ENCODE data around the gene MYORG.
"Not testable (repeated sequence)": the region's sequence is repeated elsewhere in the genome, so short reads cannot be mapped to it uniquely, and the experiment has no call there.

The MYORG gene

GRCh38 chr9:34367751-34368410, 8.8 kb downstream of the MYORG start:
- DNase-seq, result not testable (repeated sequence)

- no peak for DNase-seq
These were observed 10.3 kb downstream of the MYORG start for GRCh38 chr9:34366365-34366764.

- DNase-seq, result no peak
These were observed 11.4 kb downstream of the MYORG start for GRCh38 chr9:34365282-34365681.

- DNase-seq, result peak; percentile 52
These were observed 12.9 kb downstream of the MYORG start for GRCh38 chr9:34363619-34364351.

- no peak for DNase-seq
These were observed 14.0 kb downstream of the MYORG start for GRCh38 chr9:34362614-34363214.

- DNase-seq, result not testable (repeated sequence)
These were observed 23.7 kb downstream of the MYORG start for GRCh38 chr9:34352957-34353356.

GRCh38 chr9:34352122-34352652, 24.5 kb downstream of the MYORG start:
- DNase-seq, result not testable (repeated sequence)

GRCh38 chr9:34349324-34349723, 27.4 kb downstream of the MYORG start:
- no peak for DNase-seq

GRCh38 chr9:34347800-34348158, 28.9 kb downstream of the MYORG start:
- no peak for DNase-seq

- no peak for DNase-seq
These were observed 29.6 kb downstream of the MYORG start for GRCh38 chr9:34346873-34347799.

GRCh38 chr9:34343605-34344004, 33.1 kb downstream of the MYORG start:
- no peak for DNase-seq

GRCh38 chr9:34343090-34343489, 33.6 kb downstream of the MYORG start:
- no peak for DNase-seq

- DNase-seq, result no peak
These were observed 34.9 kb downstream of the MYORG start for GRCh38 chr9:34341659-34342295.

- DNase-seq, result no peak
These were observed 37.9 kb downstream of the MYORG start for GRCh38 chr9:34338665-34339385.

GRCh38 chr9:34338079-34338478, 38.6 kb downstream of the MYORG start:
- not testable (repeated sequence) for DNase-seq

GRCh38 chr9:34337403-34337802, 39.3 kb downstream of the MYORG start:
- DNase-seq, result peak; percentile 11

- DNase-seq, result no peak
These were observed 41.3 kb downstream of the MYORG start for GRCh38 chr9:34335376-34335775.

GRCh38 chr9:34334916-34335315, 41.8 kb downstream of the MYORG start:
- no peak for DNase-seq

GRCh38 chr9:34334337-34334824, 42.3 kb downstream of the MYORG start:
- DNase-seq, result peak; percentile 18

GRCh38 chr9:34333836-34334235, 42.9 kb downstream of the MYORG start:
- DNase-seq, result no peak
